ENCODE data around the gene BOLA1.
A peak's percentile ranks its signal among the peaks of the same experiment; 100 is the strongest.
"Not testable (repeated sequence)": the region's sequence is repeated elsewhere in the genome, so short reads cannot be mapped to it uniquely, and the experiment has no call there.

The BOLA1 gene

DNA sequence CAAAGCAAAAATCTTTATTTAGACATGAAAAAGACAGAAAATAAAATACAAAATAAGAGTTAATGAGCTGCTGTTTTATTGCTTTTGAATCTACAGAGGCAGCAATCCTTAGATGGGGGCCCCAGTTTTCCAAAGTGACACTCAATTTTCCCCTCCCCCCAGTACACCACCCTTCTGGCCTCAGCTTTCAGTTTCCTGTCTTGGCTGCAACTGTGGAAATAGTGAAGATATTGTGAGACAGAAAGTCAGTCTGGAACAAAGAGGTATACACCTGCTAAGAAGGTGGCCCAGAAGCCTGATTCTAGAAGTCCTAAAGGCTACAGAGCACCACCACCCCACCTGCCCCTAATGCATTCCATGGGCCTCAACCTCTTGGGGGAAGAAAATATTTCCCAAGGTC lies 38.4 kb downstream of the BOLA1 start:
- no peak overlapping the region for H3K4me3 ChIP-seq (ENCODE audit: low read length)
- no peaks in the 10 kb centered on the region for H3K79me2 ChIP-seq (ENCODE audit: control insufficient read depth, low read length)
- H3K9me2 ChIP-seq (replicated peaks; ENCODE audit: control insufficient read depth, low read length): no peaks in the 10 kb centered on the region
- no peaks in the 10 kb centered on the region for H3K36me3 ChIP-seq (ENCODE audit: control insufficient read depth, low read length)
- no peaks in the 10 kb centered on the region for H3K9me3 ChIP-seq (ENCODE audit: control insufficient read depth, insufficient read depth, low read length)
- 0 out of 2 replicates have a peak, but pooled peaks cover 2% of the 10 kb centered on the region for H3F3A ChIP-seq (ENCODE audit: control insufficient read depth, insufficient read depth)
- no peak overlapping the region for H3K4me2 ChIP-seq (ENCODE audit: low read length)
- peaks cover 2% of the 10 kb centered on the region; the same call in 1 of the 2 replicates for H3K27me3 ChIP-seq (ENCODE audit: control insufficient read depth, low read length)
- no peak for TF ChIP-seq EZH2phosphoT487 (IDR thresholded peaks at IDR 0.05; ENCODE audit: borderline replicate concordance, low read length)
- no peak for TF ChIP-seq CTCF (IDR thresholded peaks at IDR 0.05; ENCODE audit: low read depth, low read length, poor library complexity, severe bottlenecking)
- no peak overlapping the region for H3K27ac ChIP-seq (ENCODE audit: low read depth, low read length)
- no peaks in the 10 kb centered on the region for H4K20me1 ChIP-seq (ENCODE audit: control insufficient read depth, insufficient read depth, low read depth, low read length)
- H3K4me1 ChIP-seq (ENCODE audit: control insufficient read depth, low read length): peaks cover 7% of the 10 kb centered on the region

- H3K27me3 ChIP-seq (ENCODE audit: control insufficient read depth, low read length); H3K9me3 ChIP-seq (ENCODE audit: control insufficient read depth, insufficient read depth, low read length); H3K27ac ChIP-seq (ENCODE audit: low read depth, low read length); H3K4me2 ChIP-seq (ENCODE audit: low read length); H3F3A ChIP-seq (ENCODE audit: control insufficient read depth, insufficient read depth); H4K20me1 ChIP-seq (ENCODE audit: control insufficient read depth, insufficient read depth, low read depth, low read length); H3K36me3 ChIP-seq (ENCODE audit: control insufficient read depth, low read length); H3K79me2 ChIP-seq (ENCODE audit: control insufficient read depth, low read length); H3K4me1 ChIP-seq (ENCODE audit: control insufficient read depth, low read length); H3K9me2 ChIP-seq (replicated peaks; ENCODE audit: control insufficient read depth, low read length); H3K4me3 ChIP-seq (ENCODE audit: low read length): not testable (repeated sequence)
Measured at GRCh38 chr1:149938668-149939003, 39.3 kb downstream of the BOLA1 start.

GRCh38 chr1:149940427-149940826 lies 41.1 kb downstream of the BOLA1 start:
- H3K27ac ChIP-seq (ENCODE audit: low read depth, low read length): no peak overlapping the region
- no peak overlapping the region for H3K4me2 ChIP-seq (ENCODE audit: low read length)
- TF ChIP-seq EZH2phosphoT487 (IDR thresholded peaks at IDR 0.05; ENCODE audit: borderline replicate concordance, low read length) (no peak), CTCF (IDR thresholded peaks at IDR 0.05; ENCODE audit: low read depth, low read length, poor library complexity, severe bottlenecking) (no peak)
- no peaks in the 10 kb centered on the region for H3K27me3 ChIP-seq (ENCODE audit: control insufficient read depth, low read length)
- no peaks in the 10 kb centered on the region for H3K9me3 ChIP-seq (ENCODE audit: control insufficient read depth, insufficient read depth, low read length)
- H3K36me3 ChIP-seq (ENCODE audit: control insufficient read depth, low read length): no peaks in the 10 kb centered on the region
- 0 out of 2 replicates have a peak, but pooled peaks cover 2% of the 10 kb centered on the region for H3F3A ChIP-seq (ENCODE audit: control insufficient read depth, insufficient read depth)
- H3K4me3 ChIP-seq (ENCODE audit: low read length): no peak overlapping the region
- H3K9me2 ChIP-seq (replicated peaks; ENCODE audit: control insufficient read depth, low read length): no peaks in the 10 kb centered on the region
- no peaks in the 10 kb centered on the region for H3K79me2 ChIP-seq (ENCODE audit: control insufficient read depth, low read length)
- no peaks in the 10 kb centered on the region for H4K20me1 ChIP-seq (ENCODE audit: control insufficient read depth, insufficient read depth, low read depth, low read length)
- H3K4me1 ChIP-seq (ENCODE audit: control insufficient read depth, low read length): peaks cover 7% of the 10 kb centered on the region

DNA sequence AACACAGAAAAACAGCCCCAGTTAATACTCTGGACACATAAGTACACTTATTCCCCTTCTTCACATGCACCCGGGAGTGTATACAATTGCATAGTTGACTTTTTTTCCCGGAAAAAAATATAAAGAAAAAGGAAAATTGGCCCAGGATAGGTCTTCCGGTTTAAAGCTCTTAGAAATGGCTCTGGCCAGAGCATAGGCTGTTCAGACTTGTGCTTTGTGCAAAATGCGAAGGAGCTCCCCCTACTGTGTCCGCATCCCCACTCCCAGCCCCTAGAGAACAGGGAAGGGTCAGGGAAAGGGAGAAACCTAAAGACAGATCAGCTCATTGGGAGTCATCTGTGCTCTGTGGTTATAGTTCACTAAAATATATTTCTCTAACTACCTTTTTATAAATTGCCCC lies 42.8 kb downstream of the BOLA1 start:
- Histone ChIP-seq H4K20me1 (ENCODE audit: control insufficient read depth, insufficient read depth, low read depth, low read length) (no peaks in the 10 kb centered on the region), H3K9me3 (ENCODE audit: control insufficient read depth, insufficient read depth, low read length) (no peaks in the 10 kb centered on the region), H3K4me1 (ENCODE audit: control insufficient read depth, low read length) (peaks cover 4% of the 10 kb centered on the region), H3K36me3 (ENCODE audit: control insufficient read depth, low read length) (no peaks in the 10 kb centered on the region), H3K4me3 (ENCODE audit: low read length) (no peak overlapping the region), H3K27ac (ENCODE audit: low read depth, low read length) (no peak overlapping the region), H3K4me2 (ENCODE audit: low read length) (no peak overlapping the region), H3K27me3 (ENCODE audit: control insufficient read depth, low read length) (no peaks in the 10 kb centered on the region), H3K79me2 (ENCODE audit: control insufficient read depth, low read length) (no peaks in the 10 kb centered on the region), H3K9me2 (replicated peaks; ENCODE audit: control insufficient read depth, low read length) (no peaks in the 10 kb centered on the region), H3F3A (ENCODE audit: control insufficient read depth, insufficient read depth) (peaks cover 2% of the 10 kb centered on the region; the same call in 1 of the 2 replicates)
- TF ChIP-seq EZH2phosphoT487 (IDR thresholded peaks at IDR 0.05; ENCODE audit: borderline replicate concordance, low read length): no peak
- peak; percentile 12 for TF ChIP-seq CTCF (IDR thresholded peaks at IDR 0.05; ENCODE audit: low read depth, low read length, poor library complexity, severe bottlenecking)
